SK-N-SH treated with all-trans-retinoic acid at 6 μM for 48 hours (cell line): ENCODE data around the gene PCA3.

Experiments used
- ARNTL ChIP-seq: fragments of 450-650 bp; formaldehyde crosslinking; IDR thresholded peaks from 2 replicates; pipeline ENCODE4 v1.5.0; 2020; ENCODE audit warnings: low read depth, mild to moderate bottlenecking, moderate library complexity, borderline replicate concordance
- CSDC2 ChIP-seq: fragments of 250-450 bp; sonication (Bioruptor Pico); IDR thresholded peaks from 2 replicates; pipeline ENCODE4 v1.5.0; 2020; ENCODE audit warnings: mild to moderate bottlenecking, moderate library complexity
- GLIS3 ChIP-seq: fragments of 250-450 bp; sonication (Bioruptor Pico); IDR thresholded peaks from 2 replicates; pipeline ENCODE4 v1.5.0; 2020; ENCODE audit warnings: mild to moderate bottlenecking, moderate library complexity
- ISL1 ChIP-seq: fragments of 250-450 bp; sonication (Bioruptor Pico); IDR thresholded peaks from 2 replicates; pipeline ENCODE4 v2.1.2; 2022; ENCODE audit warnings: mild to moderate bottlenecking, moderate library complexity
- OSR1 ChIP-seq: fragments of 250-450 bp; sonication (Bioruptor Pico); IDR thresholded peaks from 2 replicates; pipeline ENCODE4 v1.8.0; 2022; ENCODE audit warnings: moderate library complexity, mild to moderate bottlenecking, inconsistent platforms
- TOX ChIP-seq: fragments of 250-450 bp; sonication (Bioruptor Pico); IDR thresholded peaks from 2 replicates; pipeline ENCODE4 v1.8.0; 2021; ENCODE audit warnings: mild to moderate bottlenecking, moderate library complexity, borderline replicate concordance
- ZC3H10 ChIP-seq: fragments of 250-450 bp; sonication (Bioruptor Pico); IDR thresholded peaks from 2 replicates; pipeline ENCODE4 v1.5.1; 2021; ENCODE audit warnings: mild to moderate bottlenecking, moderate library complexity
- ZFP3 ChIP-seq: fragments of 250-450 bp; sonication (Bioruptor Pico); IDR thresholded peaks from 2 replicates; pipeline ENCODE4 v1.5.0; 2020; ENCODE audit warnings: mild to moderate bottlenecking, moderate library complexity
- ZFP30 ChIP-seq: fragments of 450-650 bp; formaldehyde crosslinking; IDR thresholded peaks from 2 replicates; pipeline ENCODE4 v1.5.0; 2022; ENCODE audit warnings: mild to moderate bottlenecking, moderate library complexity
- TF ChIP-seq, protein P1 (sequence below): fragments of 250-450 bp; sonication (Bioruptor Pico); IDR thresholded peaks from 2 replicates; pipeline ENCODE4 v1.8.0; 2020; ENCODE audit warnings: mild to moderate bottlenecking, moderate library complexity, borderline replicate concordance
- TF ChIP-seq, protein P2 (sequence below): fragments of 250-450 bp; sonication (Bioruptor Pico); IDR thresholded peaks from 2 replicates; pipeline ENCODE4 v1.8.0; 2021; ENCODE audit warnings: low read depth, mild to moderate bottlenecking, moderate library complexity, borderline replicate concordance

DNA sequence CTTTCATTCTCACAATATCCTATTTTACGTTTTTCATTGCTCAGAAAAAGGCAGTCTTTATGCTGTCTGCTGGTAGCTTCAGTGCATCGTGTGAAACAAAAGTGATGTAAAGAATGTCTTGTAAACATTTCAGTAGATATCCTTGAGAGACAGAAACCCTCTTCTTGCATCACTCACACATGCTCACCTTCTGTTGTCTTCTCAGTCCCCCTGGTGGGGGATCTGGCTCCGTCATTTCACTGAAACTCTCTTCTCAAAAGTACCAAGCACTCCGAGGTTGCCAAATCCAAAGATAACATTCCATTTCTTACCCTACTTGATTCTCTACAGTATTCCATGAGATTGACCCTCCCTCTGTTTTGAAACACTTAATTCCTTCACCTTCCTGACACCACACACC lies 46.1 kb upstream of the PCA3 start:
- TF ChIP-seq, protein P1, sequence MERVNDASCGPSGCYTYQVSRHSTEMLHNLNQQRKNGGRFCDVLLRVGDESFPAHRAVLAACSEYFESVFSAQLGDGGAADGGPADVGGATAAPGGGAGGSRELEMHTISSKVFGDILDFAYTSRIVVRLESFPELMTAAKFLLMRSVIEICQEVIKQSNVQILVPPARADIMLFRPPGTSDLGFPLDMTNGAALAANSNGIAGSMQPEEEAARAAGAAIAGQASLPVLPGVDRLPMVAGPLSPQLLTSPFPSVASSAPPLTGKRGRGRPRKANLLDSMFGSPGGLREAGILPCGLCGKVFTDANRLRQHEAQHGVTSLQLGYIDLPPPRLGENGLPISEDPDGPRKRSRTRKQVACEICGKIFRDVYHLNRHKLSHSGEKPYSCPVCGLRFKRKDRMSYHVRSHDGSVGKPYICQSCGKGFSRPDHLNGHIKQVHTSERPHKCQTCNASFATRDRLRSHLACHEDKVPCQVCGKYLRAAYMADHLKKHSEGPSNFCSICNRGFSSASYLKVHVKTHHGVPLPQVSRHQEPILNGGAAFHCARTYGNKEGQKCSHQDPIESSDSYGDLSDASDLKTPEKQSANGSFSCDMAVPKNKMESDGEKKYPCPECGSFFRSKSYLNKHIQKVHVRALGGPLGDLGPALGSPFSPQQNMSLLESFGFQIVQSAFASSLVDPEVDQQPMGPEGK, result no peak
- TF ChIP-seq ARNTL (CRISPR knock-in tag), result no peak
- TF ChIP-seq, protein P2, sequence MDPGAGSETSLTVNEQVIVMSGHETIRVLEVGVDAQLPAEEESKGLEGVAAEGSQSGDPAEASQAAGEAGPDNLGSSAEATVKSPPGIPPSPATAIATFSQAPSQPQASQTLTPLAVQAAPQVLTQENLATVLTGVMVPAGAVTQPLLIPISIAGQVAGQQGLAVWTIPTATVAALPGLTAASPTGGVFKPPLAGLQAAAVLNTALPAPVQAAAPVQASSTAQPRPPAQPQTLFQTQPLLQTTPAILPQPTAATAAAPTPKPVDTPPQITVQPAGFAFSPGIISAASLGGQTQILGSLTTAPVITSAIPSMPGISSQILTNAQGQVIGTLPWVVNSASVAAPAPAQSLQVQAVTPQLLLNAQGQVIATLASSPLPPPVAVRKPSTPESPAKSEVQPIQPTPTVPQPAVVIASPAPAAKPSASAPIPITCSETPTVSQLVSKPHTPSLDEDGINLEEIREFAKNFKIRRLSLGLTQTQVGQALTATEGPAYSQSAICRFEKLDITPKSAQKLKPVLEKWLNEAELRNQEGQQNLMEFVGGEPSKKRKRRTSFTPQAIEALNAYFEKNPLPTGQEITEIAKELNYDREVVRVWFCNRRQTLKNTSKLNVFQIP (CRISPR knock-in tag), result no peak
- TF ChIP-seq ZC3H10 (CRISPR knock-in tag), result no peak
- no peak for TF ChIP-seq ISL1 (CRISPR knock-in tag)
- TF ChIP-seq ZFP3 (CRISPR knock-in tag), result no peak
- TF ChIP-seq OSR1 (CRISPR knock-in tag), result no peak
- TF ChIP-seq ZFP30, result no peak
- TF ChIP-seq CSDC2 (CRISPR knock-in tag), result no peak
- no peak for TF ChIP-seq GLIS3 (CRISPR knock-in tag)
- no peak for TF ChIP-seq TOX (CRISPR knock-in tag)
